Midbrain (tissue), 1 donor: ENCODE data around the gene NDOR1.
A peak's percentile ranks its signal among the peaks of the same experiment; 100 is the strongest.

Experiments
- DNase-seq: peaks from one replicate; lab custom pipeline; 2025; lab: John Stamatoyannopoulos, UW

The NDOR1 gene

GRCh38 chr9:137205126-137206069 is at the start of gene NDOR1, which contains the start of gene TMEM203:
Gene NDOR1, plus strand, starts transcription at chr9:137205700. Its CDS starts 78 bp downstream, at chr9:137205778.
Gene TMEM203, minus strand, starts transcription at chr9:137205648. Its CDS starts 234 bp downstream, at chr9:137205414.
- DNase-seq, result peak; percentile 94

DNA sequence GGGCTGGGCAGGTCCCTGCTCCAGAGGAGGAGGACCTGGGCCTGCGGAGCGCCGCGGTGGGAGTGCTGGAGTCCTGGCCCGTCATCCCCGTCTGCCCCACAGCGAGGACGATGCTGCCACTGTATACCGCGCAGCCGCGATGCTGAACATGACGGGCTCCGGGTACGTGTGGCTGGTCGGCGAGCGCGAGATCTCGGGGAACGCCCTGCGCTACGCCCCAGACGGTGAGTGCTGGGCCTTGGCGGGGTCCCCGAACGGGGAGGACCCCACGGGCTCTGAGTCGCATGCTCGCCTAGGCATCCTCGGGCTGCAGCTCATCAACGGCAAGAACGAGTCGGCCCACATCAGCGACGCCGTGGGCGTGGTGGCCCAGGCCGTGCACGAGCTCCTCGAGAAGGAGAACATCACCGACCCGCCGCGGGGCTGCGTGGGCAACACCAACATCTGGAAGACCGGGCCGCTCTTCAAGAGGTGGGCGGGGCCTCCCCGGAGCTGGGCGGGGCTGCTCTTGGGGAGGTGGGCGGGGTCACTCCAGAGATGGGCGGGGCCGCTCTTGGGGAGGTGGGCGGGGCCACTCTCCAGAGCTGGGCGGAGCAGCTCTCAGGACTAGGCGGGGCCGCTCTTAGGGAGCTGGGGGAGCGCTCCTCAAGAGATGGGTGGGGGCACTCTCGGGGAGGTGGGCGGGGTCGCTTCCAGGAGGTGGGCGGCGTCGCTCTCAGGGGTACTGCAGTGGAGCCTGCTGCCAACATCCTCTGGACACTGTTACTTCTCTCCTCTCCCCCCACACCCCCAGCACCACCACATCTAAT is 48.7 kb upstream of the NDOR1 start:
- no peak for DNase-seq

DNA sequence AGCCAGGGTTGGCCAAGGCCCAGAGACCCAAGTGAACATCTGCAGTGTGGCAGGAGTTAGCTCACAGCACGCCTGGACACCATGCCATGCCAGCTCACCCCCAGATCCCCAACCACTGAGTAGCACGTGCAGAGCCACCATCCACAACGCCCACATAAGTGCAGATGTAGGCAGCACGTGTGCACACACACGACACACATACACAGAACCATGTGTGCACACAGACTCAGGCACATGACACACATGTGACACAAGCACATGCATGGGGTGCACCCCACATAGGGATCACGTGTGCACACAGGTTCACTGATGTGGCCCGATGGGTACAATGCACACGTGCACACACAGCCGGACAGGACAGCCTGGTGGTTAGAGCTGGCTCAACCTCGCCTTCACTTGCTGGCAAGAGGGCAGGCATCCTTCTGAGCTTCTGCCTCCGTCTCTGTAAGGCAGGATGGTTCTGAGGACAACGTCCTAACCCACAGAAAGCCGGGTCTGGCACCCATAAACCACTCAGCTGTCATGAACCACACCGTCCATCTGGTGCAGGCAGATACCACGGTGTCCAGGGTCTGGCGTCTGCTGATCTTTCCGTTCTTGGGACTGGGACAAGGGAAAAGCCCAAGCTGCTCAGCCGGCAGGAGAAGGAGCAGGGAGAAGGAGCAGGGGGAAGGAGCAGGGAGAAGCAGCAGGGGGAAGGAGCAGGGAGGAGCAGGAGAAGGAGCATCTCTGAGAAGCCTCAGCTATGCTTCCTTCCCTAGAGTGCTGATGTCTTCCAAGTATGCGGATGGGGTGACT is 47.7 kb upstream of the NDOR1 start:
- DNase-seq, result no peak

GRCh38 chr9:137158625-137159024 is 46.9 kb upstream of the NDOR1 start:
- DNase-seq, result no peak

DNA sequence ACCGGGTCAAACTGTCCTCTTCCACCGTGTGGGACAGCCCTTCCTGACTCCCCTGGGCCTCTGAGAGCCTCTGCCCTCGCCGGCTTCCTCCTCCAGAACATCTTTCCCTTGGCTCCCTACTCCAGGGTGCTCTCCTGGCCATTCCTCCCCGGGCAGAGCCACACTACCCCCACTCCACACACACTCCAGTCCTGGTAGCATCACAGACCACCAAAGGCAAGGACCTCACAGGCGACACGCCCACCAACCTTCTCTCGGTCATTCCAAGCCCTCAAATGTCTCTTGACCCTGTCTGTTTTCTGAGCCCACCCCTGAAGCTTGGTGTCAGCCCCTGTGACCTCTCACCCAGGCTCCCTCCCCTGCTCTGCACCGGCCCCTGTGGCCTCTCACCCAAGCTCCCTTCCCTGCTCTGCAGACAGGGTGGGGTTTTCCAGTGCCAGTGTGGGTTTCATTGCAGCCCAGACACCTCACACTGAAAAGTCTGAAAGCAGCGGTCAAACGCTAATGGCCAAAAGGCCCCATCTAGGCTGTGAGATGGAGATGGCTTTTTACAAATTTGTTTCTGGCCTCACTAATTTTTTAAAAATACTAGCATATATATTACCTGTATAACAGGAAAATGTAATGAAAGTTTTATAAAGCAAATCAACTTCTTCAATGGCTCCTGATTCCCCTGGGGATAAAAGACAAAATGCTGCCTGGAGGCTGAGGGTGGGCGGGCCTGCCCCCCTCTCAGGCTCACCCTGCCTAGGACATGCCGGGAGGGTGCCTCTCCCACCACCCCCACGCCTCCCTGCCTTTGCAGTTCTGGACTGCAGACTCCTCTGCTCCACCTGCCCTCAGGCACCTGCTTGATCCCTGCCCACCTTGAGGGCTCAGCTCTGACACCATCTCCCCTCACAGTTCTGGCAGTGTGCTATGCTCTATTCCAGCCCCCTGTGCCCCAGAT is 46.1 kb upstream of the NDOR1 start:
- DNase-seq, result no peak

GRCh38 chr9:137160054-137160425 is 45.5 kb upstream of the NDOR1 start:
- DNase-seq, result no peak

DNA sequence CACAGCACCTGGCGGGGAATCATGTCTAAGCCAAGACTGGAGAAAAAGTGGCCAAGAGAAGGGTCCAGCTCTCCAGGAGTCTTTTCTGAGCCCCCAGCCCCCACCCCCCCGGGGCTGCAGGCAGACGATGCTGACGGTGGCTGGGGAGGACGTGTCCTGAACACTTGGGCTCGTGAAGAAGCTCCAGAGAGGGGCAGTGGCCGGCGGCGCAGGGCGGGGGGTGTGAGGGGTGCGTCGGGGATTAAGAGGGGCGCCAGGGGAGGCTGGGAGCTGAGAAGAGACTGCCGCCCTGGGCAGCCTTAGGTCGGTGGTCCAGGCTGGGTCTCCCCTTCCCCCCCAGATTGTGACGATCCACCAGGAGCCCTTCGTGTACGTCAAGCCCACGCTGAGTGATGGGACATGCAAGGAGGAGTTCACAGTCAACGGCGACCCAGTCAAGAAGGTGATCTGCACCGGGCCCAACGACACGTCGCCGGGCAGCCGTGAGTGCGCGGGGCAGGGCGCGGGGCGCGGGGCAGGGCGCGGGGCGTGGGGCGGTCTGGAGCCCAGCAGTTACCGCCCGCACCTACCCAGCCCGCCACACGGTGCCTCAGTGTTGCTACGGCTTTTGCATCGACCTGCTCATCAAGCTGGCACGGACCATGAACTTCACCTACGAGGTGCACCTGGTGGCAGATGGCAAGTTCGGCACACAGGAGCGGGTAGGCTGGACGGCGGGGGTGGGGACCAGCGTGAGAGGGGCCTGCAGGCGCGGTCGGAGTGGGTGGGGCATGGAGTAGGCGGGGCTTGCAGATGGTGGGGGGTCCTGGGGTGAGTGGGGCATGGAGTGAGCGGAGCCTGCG is 44.6 kb upstream of the NDOR1 start:
- DNase-seq, result no peak

DNA sequence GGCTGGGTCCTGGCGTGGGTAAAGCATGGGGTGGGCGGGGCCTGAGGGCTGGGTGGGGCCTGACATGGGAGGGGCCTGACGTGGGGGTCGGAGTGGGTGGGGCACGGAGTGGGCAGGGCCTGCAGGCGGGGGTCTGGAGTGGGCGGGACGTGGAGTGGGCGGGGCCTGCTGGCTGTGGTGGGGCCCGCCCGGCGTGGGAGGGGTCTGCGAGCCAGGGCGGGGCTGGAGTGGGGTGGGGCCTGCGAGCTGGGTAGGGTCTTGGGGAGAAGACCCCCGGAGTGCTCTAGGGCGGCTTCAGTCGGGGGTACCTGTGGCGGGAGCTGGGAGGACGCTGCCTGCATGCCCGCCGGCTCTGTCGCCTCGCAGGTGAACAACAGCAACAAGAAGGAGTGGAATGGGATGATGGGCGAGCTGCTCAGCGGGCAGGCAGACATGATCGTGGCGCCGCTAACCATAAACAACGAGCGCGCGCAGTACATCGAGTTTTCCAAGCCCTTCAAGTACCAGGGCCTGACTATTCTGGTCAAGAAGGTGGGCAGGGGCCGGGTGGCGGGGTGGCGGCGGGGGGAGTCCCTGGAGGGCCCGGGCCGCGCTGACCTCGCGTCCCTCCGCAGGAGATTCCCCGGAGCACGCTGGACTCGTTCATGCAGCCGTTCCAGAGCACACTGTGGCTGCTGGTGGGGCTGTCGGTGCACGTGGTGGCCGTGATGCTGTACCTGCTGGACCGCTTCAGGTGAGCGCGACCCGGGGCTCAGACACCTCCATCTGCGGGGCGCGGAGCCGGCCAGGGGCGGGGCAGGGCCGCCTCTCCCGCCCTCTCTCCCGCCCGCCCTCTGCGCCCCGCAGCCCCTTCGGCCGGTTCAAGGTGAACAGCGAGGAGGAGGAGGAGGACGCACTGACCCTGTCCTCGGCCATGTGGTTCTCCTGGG is 43.7 kb upstream of the NDOR1 start:
- DNase-seq, result no peak

GRCh38 chr9:137162505-137163364 is 42.8 kb upstream of the NDOR1 start:
- no peak for DNase-seq

GRCh38 chr9:137163365-137163715 is 42.2 kb upstream of the NDOR1 start:
- DNase-seq, result no peak

GRCh38 chr9:137163805-137164204 is 41.7 kb upstream of the NDOR1 start:
- no peak for DNase-seq

DNA sequence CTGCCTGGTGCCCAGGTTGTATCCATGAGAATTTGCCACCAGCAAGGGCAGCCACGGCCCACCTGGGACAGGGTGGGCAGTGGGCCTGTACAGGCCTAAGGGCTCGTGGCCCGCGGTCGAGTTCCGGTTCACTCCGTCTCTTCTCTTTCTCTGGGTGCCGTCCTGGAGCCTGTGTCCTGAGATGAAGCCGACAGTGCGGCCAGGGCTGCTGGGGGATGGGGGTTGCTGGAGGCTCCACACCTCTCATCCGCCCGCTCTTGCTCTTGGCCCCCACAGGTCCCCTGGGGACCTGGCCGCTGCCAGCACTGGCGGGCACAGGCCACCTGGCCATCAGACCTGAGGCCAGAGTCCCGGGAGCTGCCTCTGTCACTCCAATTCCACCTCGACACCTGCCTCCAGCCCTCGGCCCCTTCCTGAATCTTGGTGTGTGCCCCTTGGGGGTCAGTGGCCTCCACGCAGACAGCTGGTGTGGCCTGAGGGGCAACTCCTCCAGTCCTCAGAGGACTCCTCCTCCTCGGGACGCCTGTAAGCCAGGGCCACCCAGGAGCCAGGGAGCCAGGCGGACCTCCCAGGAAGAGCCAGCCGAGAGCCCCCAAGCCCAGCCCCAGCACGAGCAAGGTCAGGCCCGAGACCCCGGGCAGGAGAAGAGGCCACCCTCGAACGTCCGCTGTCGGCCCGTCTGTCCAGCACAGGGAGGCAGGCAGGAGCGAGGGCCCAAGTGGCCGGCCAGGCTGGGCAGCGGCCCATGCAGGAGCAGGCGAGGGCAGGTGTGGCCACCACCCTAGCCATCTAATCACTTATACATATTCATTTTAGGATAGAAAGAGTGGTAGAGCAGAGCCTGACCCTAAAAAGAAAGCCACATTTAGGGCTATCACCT is 40.9 kb upstream of the NDOR1 start:
- no peak for DNase-seq

GRCh38 chr9:137165250-137165836 is 40.2 kb upstream of the NDOR1 start:
- DNase-seq, result no peak

DNA sequence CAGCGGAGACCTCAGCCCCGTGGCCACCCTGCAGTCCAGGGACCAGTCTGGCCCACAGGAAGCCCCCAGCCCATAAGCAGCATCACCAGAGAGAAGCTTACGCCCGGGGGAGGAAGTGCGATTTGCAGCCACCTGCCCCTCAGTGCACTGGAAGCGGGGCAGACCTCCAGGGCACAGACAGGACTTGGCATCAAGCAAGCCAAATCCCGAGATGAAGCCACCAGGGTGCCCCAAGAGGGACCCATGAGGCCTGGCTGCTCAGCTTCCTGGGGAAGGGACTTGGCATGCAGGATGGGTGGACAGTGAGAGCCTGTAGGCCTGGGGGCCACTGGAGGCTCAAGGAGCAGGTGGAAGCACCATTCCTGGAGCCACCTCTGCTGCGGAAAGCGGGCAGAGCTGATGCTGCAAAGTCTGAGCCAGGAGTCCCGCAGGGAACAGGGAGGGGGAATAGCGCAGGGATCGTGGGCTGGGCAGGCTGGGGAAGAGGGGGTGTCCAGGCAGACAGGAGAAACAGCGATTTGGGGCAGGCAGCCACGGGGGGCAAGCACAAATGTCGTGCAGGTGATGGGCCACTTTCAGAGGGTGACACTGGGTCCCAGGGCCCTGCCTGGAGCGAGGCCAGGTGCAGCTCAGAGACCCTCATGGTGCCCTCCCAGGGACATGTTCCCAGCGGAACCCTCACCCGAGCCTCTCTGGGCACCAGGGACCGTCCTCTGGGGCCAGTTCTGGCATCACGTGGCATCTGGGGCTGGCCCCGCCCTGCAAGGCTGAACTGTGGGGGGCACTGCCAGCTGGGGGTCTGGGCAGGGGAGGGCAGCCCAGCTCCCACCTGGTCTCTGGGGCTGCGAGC is 38.9 kb upstream of the NDOR1 start:
- DNase-seq, result no peak

- DNase-seq, result no peak
Measured at GRCh38 chr9:137167277-137167746, 38.2 kb upstream of the NDOR1 start.
